Keratinocyte (primary cell): ENCODE results near the gene CSRNP2. TPM values are rescaled to one million over a fixed set of nuclear protein-coding genes. Genes with fewer than 3 reads are reported as not detected.

ENCODE experiments used
- DNase-seq: peaks from one replicate; pipeline ENCODE4 v3.0.0-alpha.2; 2011; ENCODE audit warnings: low read depth, missing footprints, low spot score
- FAIRE-seq: peaks from 2 replicates; lab custom pipeline; 2011; peaks lifted over from hg19 to GRCh38; lab: Jason Lieb, UNC
- H2AFZ ChIP-seq: 2 replicates; pipeline ENCODE4 v1.6.0; 2012; ENCODE audit warnings: low read length, control low read depth, inconsistent platforms; ENCODE audit not compliant: control insufficient read depth
- H3K27ac ChIP-seq: 2 replicates; pipeline ENCODE4 v1.5.1; 2011; ENCODE audit warnings: low read length; ENCODE audit not compliant: control insufficient read depth, insufficient read depth
- H3K27me3 ChIP-seq: 3 replicates; pipeline ENCODE4 v1.6.0; 2011; ENCODE audit warnings: low read length; ENCODE audit not compliant: control insufficient read depth, insufficient read depth; ENCODE audit errors: extremely low read depth
- H3K36me3 ChIP-seq, 2 experiments: 2 replicates in 1 of 2; 3 replicates in 1 of 2; pipeline ENCODE4 v1.5.1; 2011; ENCODE audit warnings: low read length in 2 of 2, mild to moderate bottlenecking in 1 of 2; ENCODE audit not compliant: control insufficient read depth in 2 of 2, insufficient read depth in 2 of 2; ENCODE audit errors: extremely low read depth in 1 of 2
- H3K4me1 ChIP-seq: 3 replicates; pipeline ENCODE4 v1.5.1; 2011; ENCODE audit warnings: low read length; ENCODE audit not compliant: control insufficient read depth, insufficient read depth; ENCODE audit errors: extremely low read depth
- H3K4me2 ChIP-seq: 3 replicates; pipeline ENCODE4 v1.6.0; 2011; ENCODE audit warnings: low read depth, low read length; ENCODE audit not compliant: control insufficient read depth, insufficient read depth; ENCODE audit errors: extremely low read depth
- H3K4me3 ChIP-seq, 3 experiments: fragments of 200-600 bp in 1 of 3; sonication (generic) in 1 of 3; 2 replicates in 2 of 3; 3 replicates in 1 of 3; pipeline ENCODE4 v1.5.1; 2011 to 2016; ENCODE audit warnings: low read length in 3 of 3, mild to moderate bottlenecking in 3 of 3, control low read depth in 2 of 3, inconsistent platforms in 1 of 3, low read depth in 1 of 3, mixed read lengths in 1 of 3, mixed run types in 1 of 3, moderate library complexity in 1 of 3; ENCODE audit not compliant: control insufficient read depth in 2 of 3, insufficient read depth in 2 of 3; ENCODE audit errors: extremely low read depth in 1 of 3
- H3K79me2 ChIP-seq: 2 replicates; pipeline ENCODE4 v1.6.0; 2012; ENCODE audit warnings: low read length; ENCODE audit not compliant: control insufficient read depth, insufficient read depth
- H3K9ac ChIP-seq: 3 replicates; pipeline ENCODE4 v1.6.0; 2011; ENCODE audit warnings: low read length; ENCODE audit not compliant: control insufficient read depth, insufficient read depth; ENCODE audit errors: extremely low read depth
- H3K9me1 ChIP-seq: 3 replicates; pipeline ENCODE4 v1.6.0; 2011; ENCODE audit warnings: low read length; ENCODE audit not compliant: control insufficient read depth, insufficient read depth; ENCODE audit errors: extremely low read depth
- H3K9me3 ChIP-seq: 2 replicates; pipeline ENCODE4 v1.5.1; 2012; ENCODE audit warnings: low read depth, low read length; ENCODE audit not compliant: control insufficient read depth
- H4K20me1 ChIP-seq: 3 replicates; pipeline ENCODE4 v1.6.0; 2011; ENCODE audit warnings: low read length; ENCODE audit not compliant: control insufficient read depth, insufficient read depth; ENCODE audit errors: extremely low read depth
- EZH2 ChIP-seq: IDR thresholded peaks from one replicate; pipeline ENCODE4 v1.6.1; 2012; ENCODE audit warnings: inconsistent platforms, mild to moderate bottlenecking, low read length, moderate library complexity
- dilution Hi-C: fragments of 300-500 bp; cut with MboI; formaldehyde crosslinking; loops from one replicate; pipeline ENCODE4 v1.7.0; 2020; ENCODE audit warnings: low sequenced_read_pairs; ENCODE audit not compliant: extremely low pct_ligation_motif_present
- polyA plus RNA-seq, 5 experiments: library from polyadenylated mRNA; depleted of rRNA in 3 of 5; stranded (reverse) in 3 of 5; stranded (forward) in 1 of 5; unstranded in 1 of 5; fragments of >200 nt; gene quantifications; 1 replicate in 1 of 5; 2 replicates in 3 of 5; 3 replicates in 1 of 5; pipeline versions ENCODE4 v1.2.1 to v1.2.3, GENCODE V29; 2011 to 2012; ENCODE audit warnings: missing spikeins in 2 of 5, low read depth in 1 of 5, low replicate concordance in 1 of 5
- TF ChIP-seq, protein P1 (sequence below), 3 experiments: IDR thresholded peaks in 1 of 3; conservative IDR thresholded peaks in 1 of 3; optimal IDR thresholded peaks in 1 of 3; 2 replicates in 2 of 3; 3 replicates in 1 of 3; pipeline versions ENCODE3 to v1.5.1; 2011; ENCODE audit warnings: low read length in 3 of 3, mild to moderate bottlenecking in 3 of 3, moderate library complexity in 2 of 3, control low read depth in 1 of 3, inconsistent platforms in 1 of 3; ENCODE audit not compliant: insufficient read depth in 2 of 3; ENCODE audit errors: extremely low read depth in 1 of 3

CSRNP2 gene
- polyA plus RNA-seq, 1 donor (not counting 4 experiments of a cell fraction or from before 2014, with no cell fraction given), result 18.4 TPM

- FAIRE-seq, result no peak
- H2AFZ ChIP-seq, result no peak overlapping the region
- no peak for DNase-seq
- H3K9ac ChIP-seq, result no peak overlapping the region
- H3K36me3 ChIP-seq, result peaks cover 11 to 18% of the 10 kb centered on the region in 2 experiments
- H3K27me3 ChIP-seq, result no peaks in the 10 kb centered on the region
- H3K9me3 ChIP-seq, result no peaks in the 10 kb centered on the region
- dilution Hi-C loops, result no loop called here
- peaks cover 20% of the 10 kb centered on the region for H3K4me1 ChIP-seq
- no peaks in the 10 kb centered on the region for H3K9me1 ChIP-seq
- H3K4me2 ChIP-seq, result no peak overlapping the region
- no peaks in the 10 kb centered on the region for H4K20me1 ChIP-seq
- TF ChIP-seq, protein P1, sequence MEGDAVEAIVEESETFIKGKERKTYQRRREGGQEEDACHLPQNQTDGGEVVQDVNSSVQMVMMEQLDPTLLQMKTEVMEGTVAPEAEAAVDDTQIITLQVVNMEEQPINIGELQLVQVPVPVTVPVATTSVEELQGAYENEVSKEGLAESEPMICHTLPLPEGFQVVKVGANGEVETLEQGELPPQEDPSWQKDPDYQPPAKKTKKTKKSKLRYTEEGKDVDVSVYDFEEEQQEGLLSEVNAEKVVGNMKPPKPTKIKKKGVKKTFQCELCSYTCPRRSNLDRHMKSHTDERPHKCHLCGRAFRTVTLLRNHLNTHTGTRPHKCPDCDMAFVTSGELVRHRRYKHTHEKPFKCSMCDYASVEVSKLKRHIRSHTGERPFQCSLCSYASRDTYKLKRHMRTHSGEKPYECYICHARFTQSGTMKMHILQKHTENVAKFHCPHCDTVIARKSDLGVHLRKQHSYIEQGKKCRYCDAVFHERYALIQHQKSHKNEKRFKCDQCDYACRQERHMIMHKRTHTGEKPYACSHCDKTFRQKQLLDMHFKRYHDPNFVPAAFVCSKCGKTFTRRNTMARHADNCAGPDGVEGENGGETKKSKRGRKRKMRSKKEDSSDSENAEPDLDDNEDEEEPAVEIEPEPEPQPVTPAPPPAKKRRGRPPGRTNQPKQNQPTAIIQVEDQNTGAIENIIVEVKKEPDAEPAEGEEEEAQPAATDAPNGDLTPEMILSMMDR (optimal IDR thresholded peaks at IDR 0.05 in 1 of 3, IDR thresholded peaks at IDR 0.05 in 1 of 3, conservative IDR thresholded peaks at IDR 0.05 in 1 of 3; ENCODE audit: extremely low read depth in 1 of 3, insufficient read depth in 2 of 3, low read length in 3 of 3), result no peak
- H3K79me2 ChIP-seq, result peaks cover 18% of the 10 kb centered on the region
- H3K27ac ChIP-seq, result no peak overlapping the region
- H3K4me3 ChIP-seq, result no peak overlapping the region
Measured at GRCh38 chr12:51051787-51052186, 31.6 kb downstream of the CSRNP2 start.

DNA sequence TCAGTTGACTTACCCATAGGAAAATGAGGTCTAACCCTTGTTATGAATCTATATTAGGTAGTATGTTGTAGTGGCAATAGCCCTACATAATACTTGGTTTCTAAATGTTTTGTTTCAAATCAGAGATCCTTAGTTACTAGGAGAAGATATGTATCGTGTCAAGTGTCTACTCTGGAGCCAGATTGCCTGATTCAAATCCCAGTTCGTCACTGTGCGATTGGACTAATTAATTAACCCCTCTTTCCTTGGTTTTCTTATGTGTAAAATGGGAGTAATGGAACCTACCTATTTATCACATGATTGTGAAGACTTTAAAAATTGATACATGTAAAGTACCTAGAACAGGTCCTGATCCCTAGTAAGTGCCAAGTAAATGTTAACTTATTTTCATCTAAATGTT, 33.9 kb downstream of the CSRNP2 start:
- Histone ChIP-seq H3K4me3 (peak overlapping the region; percentile 76 to 96 (median 79)), H3K4me1 (peaks cover 19% of the 10 kb centered on the region), H3K27ac (peak overlapping the region; percentile 8), H3K9me3 (no peaks in the 10 kb centered on the region), H3K9ac (peak overlapping the region; percentile 75), H3K4me2 (peak overlapping the region; percentile 100), H3K36me3 (peaks cover 4 to 9% of the 10 kb centered on the region in 2 experiments), H3K27me3 (no peaks in the 10 kb centered on the region), H3K79me2 (peaks cover 18% of the 10 kb centered on the region), H2AFZ (no peak overlapping the region), H3K9me1 (no peaks in the 10 kb centered on the region), H4K20me1 (no peaks in the 10 kb centered on the region)
- dilution Hi-C loops, result no loop called here
- TF ChIP-seq, protein P1 (optimal IDR thresholded peaks at IDR 0.05 in 1 of 3, IDR thresholded peaks at IDR 0.05 in 1 of 3, conservative IDR thresholded peaks at IDR 0.05 in 1 of 3; ENCODE audit: extremely low read depth in 1 of 3, insufficient read depth in 2 of 3, low read length in 3 of 3), result no peak
- no peak for TF ChIP-seq EZH2
- DNase-seq, result no peak
- FAIRE-seq, result no peak
